H9 (cell line): ENCODE data around the gene GPR176. TPM values are rescaled to one million over a fixed set of nuclear protein-coding genes. Genes with fewer than 3 reads are reported as not detected.

Experiments used
- DNase-seq: peaks from one replicate; pipeline ENCODE4 v3.0.0-alpha.2; 2017
- H2AFZ ChIP-seq: one replicate; pipeline ENCODE4 v1.6.1; 2013; ENCODE audit warnings: mild to moderate bottlenecking, low read length, control low read depth, moderate library complexity
- H2AK5ac ChIP-seq: 2 replicates; pipeline ENCODE4 v1.6.1; 2013; ENCODE audit warnings: low read length, control low read depth, mixed read lengths; ENCODE audit not compliant: insufficient read length
- H2BK120ac ChIP-seq: one replicate; pipeline ENCODE4 v1.6.1; 2013; ENCODE audit warnings: low read depth, mild to moderate bottlenecking, low read length, control low read depth, inconsistent platforms; ENCODE audit not compliant: poor library complexity, severe bottlenecking
- H2BK12ac ChIP-seq: 2 replicates; pipeline ENCODE4 v1.6.1; 2013; ENCODE audit warnings: low read length, control low read depth, mixed read lengths, low read depth; ENCODE audit not compliant: insufficient read length
- H2BK15ac ChIP-seq: 2 replicates; pipeline ENCODE4 v1.6.1; 2013; ENCODE audit warnings: low read depth, low read length, control low read depth
- H2BK20ac ChIP-seq: one replicate; pipeline ENCODE4 v1.6.1; 2013; ENCODE audit warnings: low read depth, mild to moderate bottlenecking, low read length, control low read depth, inconsistent platforms; ENCODE audit not compliant: poor library complexity, severe bottlenecking
- H2BK5ac ChIP-seq: 2 replicates; pipeline ENCODE4 v1.6.1; 2013; ENCODE audit warnings: low read length, control low read depth, mixed read lengths; ENCODE audit not compliant: insufficient read length
- H3K14ac ChIP-seq: 2 replicates; pipeline ENCODE4 v1.6.1; 2013; ENCODE audit warnings: low read length, control low read depth; ENCODE audit not compliant: insufficient read depth
- H3K18ac ChIP-seq: 2 replicates; pipeline ENCODE4 v1.6.1; 2013; ENCODE audit warnings: low read depth, mild to moderate bottlenecking, mixed read lengths, low read length, control low read depth; ENCODE audit not compliant: insufficient read length
- H3K23ac ChIP-seq: 2 replicates; pipeline ENCODE4 v1.6.1; 2013; ENCODE audit warnings: low read length, control low read depth, mixed read lengths, low read depth; ENCODE audit not compliant: insufficient read length
- H3K23me2 ChIP-seq: 2 replicates; pipeline ENCODE4 v1.6.1; 2013; ENCODE audit warnings: low read depth, mild to moderate bottlenecking, mixed read lengths, low read length, control low read depth; ENCODE audit not compliant: insufficient read length, poor library complexity, severe bottlenecking
- H3K27ac ChIP-seq: 2 replicates; pipeline ENCODE4 v1.5.1; 2013; ENCODE audit warnings: low read length, control low read depth, mixed read lengths, low read depth; ENCODE audit not compliant: insufficient read length
- H3K27me3 ChIP-seq: 2 replicates; pipeline ENCODE4 v1.6.1; 2013; ENCODE audit warnings: low read length, control low read depth, inconsistent platforms; ENCODE audit not compliant: insufficient read depth
- H3K4ac ChIP-seq: 2 replicates; pipeline ENCODE4 v1.6.1; 2013; ENCODE audit warnings: low read depth, mild to moderate bottlenecking, control low read depth, inconsistent platforms, low read length, moderate library complexity
- H3K4me1 ChIP-seq: 2 replicates; pipeline ENCODE4 v1.6.1; 2013; ENCODE audit warnings: low read length, control low read depth, inconsistent platforms; ENCODE audit not compliant: insufficient read depth
- H3K4me2 ChIP-seq: 2 replicates; pipeline ENCODE4 v1.6.1; 2013; ENCODE audit warnings: low read length, control low read depth, mixed read lengths; ENCODE audit not compliant: insufficient read length, insufficient read depth
- H3K56ac ChIP-seq: 2 replicates; pipeline ENCODE4 v1.6.1; 2013; ENCODE audit warnings: low read depth, mild to moderate bottlenecking, mixed read lengths, low read length, control low read depth; ENCODE audit not compliant: insufficient read length
- H3K79me1 ChIP-seq: 2 replicates; pipeline ENCODE4 v1.6.1; 2013; ENCODE audit warnings: low read depth, mild to moderate bottlenecking, moderate library complexity, low read length, control low read depth, inconsistent platforms; ENCODE audit not compliant: insufficient read depth, poor library complexity, severe bottlenecking
- H3K79me2 ChIP-seq: 2 replicates; pipeline ENCODE4 v1.6.1; 2013; ENCODE audit warnings: low read length, control low read depth, inconsistent platforms; ENCODE audit not compliant: insufficient read depth
- H3K9ac ChIP-seq: 2 replicates; pipeline ENCODE4 v1.6.1; 2013; ENCODE audit warnings: low read length, control low read depth, mixed read lengths; ENCODE audit not compliant: insufficient read length; ENCODE audit errors: extremely low read depth
- H3K9me3 ChIP-seq: one replicate; pipeline ENCODE4 v1.6.1; 2013; ENCODE audit warnings: low read depth, low read length, inconsistent platforms; ENCODE audit not compliant: control insufficient read depth
- H3T11ph ChIP-seq: one replicate; pipeline ENCODE4 v1.6.1; 2013; ENCODE audit warnings: mild to moderate bottlenecking, low read length, control low read depth, inconsistent platforms
- H4K20me1 ChIP-seq: one replicate; pipeline ENCODE4 v1.6.1; 2013; ENCODE audit not compliant: control insufficient read depth, insufficient read length, insufficient read depth
- H4K5ac ChIP-seq: 2 replicates; pipeline ENCODE4 v1.6.1; 2013; ENCODE audit warnings: low read depth, mild to moderate bottlenecking, mixed read lengths, low read length, control low read depth; ENCODE audit not compliant: insufficient read length
- H4K8ac ChIP-seq: replicated peaks from 2 replicates; pipeline ENCODE4 v1.6.1; 2013; ENCODE audit warnings: low read length, control low read depth, mixed read lengths, low read depth; ENCODE audit not compliant: insufficient read length
- H4K91ac ChIP-seq: 2 replicates; pipeline ENCODE4 v1.6.1; 2013; ENCODE audit warnings: low read depth, mild to moderate bottlenecking, moderate library complexity, mixed read lengths, low read length, control low read depth; ENCODE audit not compliant: insufficient read length
- H3K27ac Mint-ChIP-seq, 3 experiments: 2 replicates in 2 of 3; 3 replicates in 1 of 3; pipeline ENCODE4 v1.8.0; 2020 to 2021; ENCODE audit warnings: mixed read lengths in 3 of 3, mild to moderate bottlenecking in 1 of 3, moderate library complexity in 1 of 3
- H3K27me3 Mint-ChIP-seq: 2 replicates; pipeline ENCODE4 v1.8.0; 2021; ENCODE audit warnings: low read depth, mild to moderate bottlenecking, moderate library complexity, mixed read lengths
- H3K36me3 Mint-ChIP-seq, 3 experiments: 2 replicates in 2 of 3; 3 replicates in 1 of 3; pipeline ENCODE4 v1.8.0; 2020 to 2021; ENCODE audit warnings: low read depth in 3 of 3, mixed read lengths in 3 of 3; ENCODE audit not compliant: insufficient read depth in 1 of 3
- H3K4me1 Mint-ChIP-seq, 2 experiments: 2 replicates each; pipeline ENCODE4 v1.8.0; 2020; ENCODE audit warnings: mixed read lengths in 2 of 2
- H3K4me3 Mint-ChIP-seq, 2 experiments: 2 replicates in 1 of 2; 3 replicates in 1 of 2; pipeline ENCODE4 v1.8.0; 2020 to 2021; ENCODE audit warnings: mild to moderate bottlenecking in 2 of 2, mixed read lengths in 2 of 2, moderate library complexity in 1 of 2
- H3K9me3 Mint-ChIP-seq, 2 experiments: 2 replicates in 1 of 2; 3 replicates in 1 of 2; pipeline ENCODE4 v1.8.0; 2020; ENCODE audit warnings: mild to moderate bottlenecking in 2 of 2, mixed read lengths in 2 of 2, moderate library complexity in 1 of 2
- WGBS: extraction: QIAGEN DNeasy Blood & Tissue Kit; methylation state at CpG from one replicate; pipeline ENCODE4 v1.1.7; 2013; ENCODE audit warnings: missing lambda C conversion rate, low lambda C conversion rate, mixed read lengths; ENCODE audit not compliant: insufficient read length; ENCODE audit errors: extremely low coverage; 5-methylcytosine and 5-hydroxymethylcytosine counted together
- total RNA-seq: library from RNA; stranded (reverse); gene quantifications from 2 replicates; pipeline ENCODE4 v1.2.1, GENCODE V29; 2021
- TF ChIP-seq, protein P1 (sequence below): fragments of 200-600 bp; sonication (generic); conservative IDR thresholded peaks from 3 replicates; pipeline ENCODE4 v1.8.0; 2021; ENCODE audit warnings: antibody characterized with exemption, mild to moderate bottlenecking

Gene GPR176
- total RNA-seq, 1 experiment from 2014 or later = 132 TPM

DNA sequence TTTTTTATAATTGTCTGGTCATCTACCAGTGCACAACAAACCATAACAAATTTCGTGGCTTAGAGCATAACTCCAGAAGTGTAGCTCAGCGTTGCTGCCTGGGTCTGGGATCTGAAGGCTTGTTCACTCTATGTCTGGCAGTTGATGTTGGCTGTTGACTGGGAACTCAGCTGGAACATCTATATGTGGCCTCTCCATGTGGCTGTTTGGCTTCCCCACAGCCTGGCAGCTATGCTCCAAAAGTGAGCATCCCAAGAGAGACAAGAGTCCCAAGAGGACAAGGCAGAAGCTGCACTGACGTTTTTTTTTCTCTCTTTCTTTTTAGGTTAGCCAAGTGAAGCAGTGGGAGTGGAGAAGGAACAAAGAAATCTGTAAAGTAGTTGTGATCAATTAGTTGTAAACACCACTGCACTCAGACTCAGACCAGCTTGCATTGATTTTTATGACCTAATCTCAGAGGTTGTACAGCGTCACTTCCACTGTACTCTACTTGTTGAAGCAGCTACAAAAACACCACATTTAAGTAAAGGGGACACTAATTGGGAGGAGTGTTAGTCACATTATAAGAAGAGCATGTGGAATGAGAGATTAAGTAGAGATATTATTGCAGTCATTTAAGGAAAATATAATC lies 2.5 kb upstream of the GPR176 start:
- Histone ChIP-seq H3K9me3 (no peaks in the 10 kb centered on the region), H3K56ac (no peak overlapping the region), H3K4ac (no peak overlapping the region), H3K18ac (no peak overlapping the region), H2BK20ac (no peak overlapping the region), H2AFZ (no peak overlapping the region), H4K8ac (no peak overlapping the region), H2BK15ac (no peak overlapping the region), H2AK5ac (no peak overlapping the region), H2BK120ac (no peak overlapping the region), H4K91ac (no peak overlapping the region), H3K14ac (no peak overlapping the region; the same call in 1 of the 2 replicates), H4K5ac (no peak overlapping the region), H3T11ph (no peak overlapping the region), H3K4me2 (no peak overlapping the region), H3K27ac (no peak overlapping the region), H3K23me2 (peaks cover 4% of the 10 kb centered on the region), H3K4me1 (peaks cover 8% of the 10 kb centered on the region; the same call in 1 of the 2 replicates), H3K79me2 (peaks cover 26% of the 10 kb centered on the region; the same call in 1 of the 2 replicates), H3K9ac (no peak overlapping the region), H2BK5ac (no peak overlapping the region), H2BK12ac (no peak overlapping the region), H4K20me1 (no peaks in the 10 kb centered on the region), H3K23ac (no peak overlapping the region), H3K79me1 (no peaks in the 10 kb centered on the region), H3K27me3 (no peaks in the 10 kb centered on the region)
- peak overlapping the region in 1 of 3 experiments; percentile 80; a peak in 2 of 7 replicates for H3K27ac Mint-ChIP-seq
- TF ChIP-seq, protein P1, sequence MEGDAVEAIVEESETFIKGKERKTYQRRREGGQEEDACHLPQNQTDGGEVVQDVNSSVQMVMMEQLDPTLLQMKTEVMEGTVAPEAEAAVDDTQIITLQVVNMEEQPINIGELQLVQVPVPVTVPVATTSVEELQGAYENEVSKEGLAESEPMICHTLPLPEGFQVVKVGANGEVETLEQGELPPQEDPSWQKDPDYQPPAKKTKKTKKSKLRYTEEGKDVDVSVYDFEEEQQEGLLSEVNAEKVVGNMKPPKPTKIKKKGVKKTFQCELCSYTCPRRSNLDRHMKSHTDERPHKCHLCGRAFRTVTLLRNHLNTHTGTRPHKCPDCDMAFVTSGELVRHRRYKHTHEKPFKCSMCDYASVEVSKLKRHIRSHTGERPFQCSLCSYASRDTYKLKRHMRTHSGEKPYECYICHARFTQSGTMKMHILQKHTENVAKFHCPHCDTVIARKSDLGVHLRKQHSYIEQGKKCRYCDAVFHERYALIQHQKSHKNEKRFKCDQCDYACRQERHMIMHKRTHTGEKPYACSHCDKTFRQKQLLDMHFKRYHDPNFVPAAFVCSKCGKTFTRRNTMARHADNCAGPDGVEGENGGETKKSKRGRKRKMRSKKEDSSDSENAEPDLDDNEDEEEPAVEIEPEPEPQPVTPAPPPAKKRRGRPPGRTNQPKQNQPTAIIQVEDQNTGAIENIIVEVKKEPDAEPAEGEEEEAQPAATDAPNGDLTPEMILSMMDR = no peak
- no CpG with 5 or more reads among the region's 4 CpGs for WGBS
- H3K36me3 Mint-ChIP-seq = peaks cover 10 to 17% (median 12%) of the 10 kb centered on the region in 3 experiments
- H3K4me3 Mint-ChIP-seq = peak overlapping the region in 1 of 2 experiments; percentile 34; a peak in 2 of 5 replicates
- no peak for DNase-seq
- H3K9me3 Mint-ChIP-seq = no peaks in the 10 kb centered on the region
- H3K4me1 Mint-ChIP-seq = peaks cover 49 to 52% of the 10 kb centered on the region in 2 experiments
- H3K27me3 Mint-ChIP-seq = no peaks in the 10 kb centered on the region
